ENCODE results near the gene LMAN2.
A peak's percentile ranks its signal among the peaks of the same experiment; 100 is the strongest.

LMAN2 gene

DNA sequence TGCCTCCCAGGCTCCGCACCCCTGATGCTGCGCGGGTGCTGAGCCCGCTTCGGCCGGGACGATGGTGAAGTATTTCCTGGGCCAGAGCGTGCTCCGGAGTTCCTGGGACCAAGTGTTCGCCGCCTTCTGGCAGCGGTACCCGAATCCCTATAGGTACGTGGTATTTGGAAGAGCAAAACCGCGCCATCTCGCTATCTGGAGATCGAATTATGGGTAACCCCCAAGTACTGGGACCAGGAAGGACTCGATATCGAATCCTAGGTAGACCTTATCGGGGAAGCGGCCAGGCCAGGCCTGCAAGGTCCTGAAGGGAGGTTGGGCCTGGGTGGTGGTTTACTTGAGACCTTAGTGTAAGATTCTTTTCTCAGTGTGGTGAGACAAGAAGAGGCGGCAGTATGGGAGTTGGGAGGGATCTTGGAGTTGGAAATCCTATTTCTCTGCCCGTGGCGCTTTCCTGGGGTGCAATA lies 47.5 kb downstream of the LMAN2 start:
- DNase-seq = no peak

DNA sequence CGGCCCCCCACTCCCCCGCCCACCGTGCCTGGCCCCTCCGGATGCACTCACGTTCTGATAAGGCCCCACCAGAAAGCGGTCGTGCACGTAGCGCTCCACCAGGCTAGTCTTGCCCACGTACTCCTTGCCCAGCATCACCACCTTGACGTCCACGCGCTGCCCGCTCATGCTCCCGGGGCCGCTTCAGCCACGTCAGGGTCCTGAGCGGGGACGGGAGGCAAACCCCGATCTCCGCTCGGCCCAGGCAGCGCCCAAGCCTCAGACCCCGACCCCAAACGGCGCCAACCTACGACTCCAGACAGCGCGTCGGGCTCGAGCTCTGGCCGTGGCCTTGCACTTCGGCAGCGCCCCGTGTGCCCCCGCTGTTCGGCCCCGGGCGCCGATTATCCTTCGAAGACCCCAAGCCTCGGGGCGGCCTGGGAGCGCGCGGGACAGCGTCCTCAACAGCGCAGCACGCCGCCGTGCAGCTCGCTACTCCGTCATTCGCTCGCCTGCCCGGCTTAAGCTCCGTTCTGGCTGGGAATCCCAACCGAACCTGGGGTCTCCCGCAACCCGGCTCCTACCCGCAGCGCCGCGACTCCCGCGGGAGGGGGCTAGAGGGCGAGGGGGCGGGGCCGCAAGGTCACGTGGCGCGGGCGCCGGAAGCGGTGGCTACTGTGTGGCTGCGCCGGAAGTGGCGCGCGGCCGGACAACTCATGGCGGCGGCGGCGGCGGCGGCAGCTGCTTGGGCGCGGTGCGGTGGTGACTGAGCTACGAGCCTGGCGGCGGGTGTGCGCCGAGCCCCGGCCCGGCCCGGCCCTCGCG lies 48.1 kb downstream of the LMAN2 start, which contains the start of the genes PRELID1 and RAB24:
Gene PRELID1 (plus strand): TSS at position 679 of the 804 bp plus-strand sequence. CDS start 187 bp downstream, outside the sequence.
Gene RAB24 (minus strand): TSS at position 599 of the 804 bp plus-strand sequence. CDS start 431 bp downstream, at position 168.
- peak; percentile 65 to 83 (median 74) for DNase-seq

DNA sequence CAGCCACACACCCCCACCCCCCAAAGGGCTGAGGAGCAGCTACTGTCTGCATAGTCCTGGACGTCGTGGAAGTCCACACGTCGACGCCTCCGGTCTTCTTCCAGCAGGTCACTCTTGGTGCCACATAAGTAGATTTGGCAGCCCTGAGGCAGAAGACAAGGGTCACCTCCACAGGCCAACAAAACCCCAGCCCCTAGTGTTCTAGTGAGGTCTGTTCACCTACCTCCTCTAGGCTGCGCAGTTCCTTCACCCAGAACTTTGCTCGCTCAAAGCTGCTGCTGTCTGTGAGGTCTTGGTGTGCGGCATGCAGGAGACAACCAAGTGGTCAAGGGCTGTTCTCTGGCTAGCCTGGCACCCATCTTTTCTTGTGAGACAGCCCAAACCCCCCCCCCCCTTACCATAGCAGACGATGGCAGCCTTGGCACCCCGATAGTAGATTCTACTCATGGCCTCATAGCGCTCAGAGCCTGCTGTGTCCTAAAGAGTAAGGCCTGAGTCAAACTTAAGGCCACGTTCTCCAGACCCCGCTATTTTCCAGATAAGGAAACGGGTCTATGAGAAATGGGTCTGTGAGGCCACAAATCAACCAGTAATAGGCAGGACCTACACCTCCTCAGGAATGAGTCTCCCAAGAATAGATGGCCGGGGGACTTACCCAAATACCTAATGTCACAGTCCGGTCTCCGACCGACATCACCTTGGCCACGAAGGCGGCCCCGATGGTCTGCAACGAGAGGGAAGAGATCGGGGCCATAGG lies 48.9 kb downstream of the LMAN2 start:
- no peak for DNase-seq

DNA sequence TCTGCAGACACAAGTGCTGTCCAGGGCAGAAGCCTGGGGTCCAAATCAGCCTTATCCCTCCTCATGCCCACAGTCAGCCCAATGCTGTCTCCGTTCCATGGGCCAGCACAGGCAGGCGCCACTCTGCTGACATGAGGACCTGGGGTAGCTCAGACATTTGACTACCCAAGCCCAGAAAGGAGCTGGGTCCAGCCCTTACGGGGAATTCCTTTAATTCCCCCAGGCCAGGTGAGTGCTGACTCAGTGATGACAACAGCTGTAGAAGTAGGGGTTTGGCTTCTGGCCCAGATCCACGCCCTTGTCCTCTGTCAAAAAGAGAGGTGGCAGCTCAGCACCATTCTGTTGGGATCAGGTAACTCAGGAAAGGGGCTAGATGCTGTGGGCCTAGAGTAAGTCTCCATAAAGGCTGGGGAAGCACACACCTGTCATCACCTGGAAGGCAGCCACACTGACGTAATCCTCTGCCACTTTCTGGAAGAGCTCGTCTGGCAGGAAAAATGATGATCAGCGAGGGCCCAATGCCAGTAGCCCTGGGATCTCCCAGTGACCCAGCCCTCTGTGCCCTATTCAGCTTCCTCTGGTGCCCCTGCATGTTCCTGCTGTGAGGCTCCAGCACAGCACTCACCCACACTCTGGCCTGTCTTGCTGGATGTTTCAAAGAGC lies 49.8 kb downstream of the LMAN2 start:
- DNase-seq = no peak

DNA sequence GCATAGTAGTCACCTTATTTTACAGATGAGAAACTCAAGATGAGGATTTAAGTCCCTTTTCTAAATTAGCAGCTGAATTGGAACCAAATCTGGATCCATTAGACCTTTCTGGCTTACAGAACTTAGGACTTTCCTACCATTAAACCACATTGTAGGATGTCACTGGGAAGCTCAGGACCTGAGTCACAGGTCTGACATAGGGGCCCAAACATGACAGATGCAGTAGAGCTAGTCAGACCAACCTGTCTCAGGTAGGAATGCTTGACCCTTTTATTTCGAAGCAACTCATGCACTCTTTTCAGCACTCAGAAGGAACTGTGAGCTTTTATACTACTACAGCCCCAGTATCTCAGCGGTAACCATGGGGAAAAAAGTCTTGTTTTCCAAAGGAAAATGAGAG lies 50.5 kb downstream of the LMAN2 start:
- no peak for DNase-seq

DNA sequence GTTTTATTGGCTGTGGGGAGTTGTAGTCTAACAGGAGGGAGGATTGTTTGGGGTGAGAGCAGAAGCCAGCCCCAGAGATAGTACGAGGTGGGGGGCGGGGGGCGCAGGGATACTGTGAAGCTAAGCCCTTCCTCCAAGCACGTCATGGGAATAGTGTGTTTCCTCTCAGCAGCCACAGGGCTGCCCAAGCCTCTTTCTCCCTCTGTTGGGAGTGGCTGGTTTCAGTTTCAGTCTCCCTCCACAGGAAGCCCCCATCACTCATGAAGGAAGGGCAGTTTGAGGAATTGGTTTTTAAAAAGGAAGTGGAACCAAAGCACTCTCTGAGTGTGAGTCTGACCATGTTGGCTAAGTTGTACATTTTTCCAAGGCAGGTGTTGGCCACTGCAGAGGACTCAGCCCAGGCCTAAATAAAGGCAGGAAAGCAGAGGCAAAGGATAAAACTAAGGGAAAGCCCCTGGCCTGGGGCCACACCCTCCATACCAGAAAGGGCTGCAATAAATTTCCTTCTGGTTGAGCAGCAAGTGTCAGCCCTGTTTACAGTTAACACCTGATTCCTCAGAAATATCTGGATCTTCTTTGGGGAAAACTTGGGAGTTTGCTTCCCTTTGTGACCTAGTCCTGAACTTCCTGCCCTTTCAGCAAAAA lies 51.1 kb downstream of the LMAN2 start:
- no peak for DNase-seq

DNA sequence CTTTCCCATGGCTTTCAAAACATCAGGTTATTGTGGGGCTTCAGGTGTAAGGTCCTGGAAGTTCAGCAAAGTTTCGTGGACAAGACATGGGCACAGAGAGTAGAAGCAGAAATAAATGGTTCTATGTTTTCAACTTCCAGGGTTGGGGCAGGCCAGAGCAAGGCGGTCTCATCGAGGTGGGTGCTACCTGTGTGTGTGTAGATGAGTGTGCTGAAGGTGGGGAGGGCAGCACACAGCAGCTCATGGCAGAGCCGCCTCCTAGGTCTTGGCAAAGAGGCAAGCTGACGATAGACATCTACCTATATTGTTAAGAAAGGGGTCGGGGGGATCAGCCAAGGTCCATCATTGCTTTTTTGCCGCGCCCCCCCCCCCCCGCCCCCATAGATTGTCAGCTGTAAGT lies 51.8 kb downstream of the LMAN2 start:
- no peak for DNase-seq

DNA sequence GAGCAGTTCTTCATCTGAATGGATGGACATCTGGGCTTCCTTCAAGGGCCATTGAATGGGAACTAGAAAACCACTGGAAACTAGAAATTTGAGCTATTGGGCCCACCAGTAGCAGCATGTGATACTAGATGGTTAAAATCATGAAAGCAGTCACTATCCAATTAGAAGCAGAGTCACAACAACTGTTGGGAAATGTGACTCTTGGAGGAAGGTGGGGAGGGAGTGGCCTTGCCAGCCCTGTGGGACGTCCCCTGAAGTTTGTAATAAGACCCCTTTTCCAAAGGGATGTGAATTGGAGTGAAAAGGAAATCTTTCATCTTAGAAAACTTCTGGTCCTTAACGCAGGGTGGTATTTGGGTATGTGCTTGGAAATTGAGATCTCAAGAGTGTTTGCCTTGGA lies 53.5 kb downstream of the LMAN2 start:
- DNase-seq = no peak

DNA sequence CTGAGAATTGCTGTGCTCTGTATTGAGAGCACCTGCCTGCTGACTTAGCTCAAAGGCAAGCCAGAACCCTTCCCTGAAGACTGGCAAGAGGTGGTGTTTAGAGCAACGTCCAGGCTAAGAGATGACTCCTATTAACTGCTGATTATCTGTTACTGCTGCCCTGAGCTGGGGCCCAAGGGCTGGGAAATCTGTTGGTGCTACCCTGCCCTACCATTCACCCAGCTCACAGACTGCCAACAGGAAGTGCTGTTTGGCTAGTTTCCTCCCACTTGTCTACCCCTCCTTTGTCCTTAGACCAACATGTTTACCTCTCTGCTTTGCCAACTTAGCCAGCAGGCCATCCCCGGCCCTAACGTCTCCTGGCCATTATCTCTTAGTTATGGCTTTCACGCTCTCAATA lies 54.9 kb downstream of the LMAN2 start:
- DNase-seq = no peak

DNA sequence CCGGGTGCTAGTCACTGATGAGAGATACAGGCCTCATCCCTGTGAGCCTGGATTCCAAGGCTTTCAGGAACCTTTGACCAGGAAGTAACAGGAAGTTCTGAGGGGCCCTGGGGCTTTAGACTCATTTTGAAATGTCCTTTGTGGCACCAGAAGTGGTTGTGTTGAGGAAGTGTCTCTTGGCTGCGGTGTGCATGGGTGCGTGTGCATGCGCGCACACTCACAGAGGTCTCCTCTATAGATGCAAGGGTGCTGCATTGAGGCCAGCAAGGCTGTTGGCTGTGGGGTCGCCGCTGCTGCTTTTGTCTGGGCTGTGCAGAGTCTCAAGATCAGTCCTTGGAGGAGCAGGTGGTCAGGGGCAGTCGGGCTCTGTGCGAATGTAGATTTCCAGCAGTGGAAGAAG lies 55.5 kb downstream of the LMAN2 start:
- no peak for DNase-seq

DNA sequence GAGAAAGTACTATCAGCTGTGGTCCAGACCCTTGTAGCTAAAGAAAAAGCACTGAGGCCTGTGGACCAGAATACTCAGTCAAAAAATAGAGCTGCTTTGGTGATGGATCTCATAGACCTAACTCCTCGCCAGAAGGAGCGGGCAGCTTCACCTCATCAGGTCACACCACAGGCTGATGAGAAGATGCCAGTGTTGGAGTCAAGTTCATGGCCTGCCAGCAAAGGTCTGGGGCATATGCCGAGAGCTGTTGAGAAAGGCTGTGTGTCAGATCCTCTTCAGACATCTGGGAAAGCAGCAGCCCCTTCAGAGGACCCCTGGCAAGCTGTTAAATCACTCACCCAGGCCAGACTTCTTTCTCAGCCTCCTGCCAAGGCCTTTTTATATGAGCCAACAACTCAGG lies 56.8 kb downstream of the LMAN2 start:
- DNase-seq = no peak

DNA sequence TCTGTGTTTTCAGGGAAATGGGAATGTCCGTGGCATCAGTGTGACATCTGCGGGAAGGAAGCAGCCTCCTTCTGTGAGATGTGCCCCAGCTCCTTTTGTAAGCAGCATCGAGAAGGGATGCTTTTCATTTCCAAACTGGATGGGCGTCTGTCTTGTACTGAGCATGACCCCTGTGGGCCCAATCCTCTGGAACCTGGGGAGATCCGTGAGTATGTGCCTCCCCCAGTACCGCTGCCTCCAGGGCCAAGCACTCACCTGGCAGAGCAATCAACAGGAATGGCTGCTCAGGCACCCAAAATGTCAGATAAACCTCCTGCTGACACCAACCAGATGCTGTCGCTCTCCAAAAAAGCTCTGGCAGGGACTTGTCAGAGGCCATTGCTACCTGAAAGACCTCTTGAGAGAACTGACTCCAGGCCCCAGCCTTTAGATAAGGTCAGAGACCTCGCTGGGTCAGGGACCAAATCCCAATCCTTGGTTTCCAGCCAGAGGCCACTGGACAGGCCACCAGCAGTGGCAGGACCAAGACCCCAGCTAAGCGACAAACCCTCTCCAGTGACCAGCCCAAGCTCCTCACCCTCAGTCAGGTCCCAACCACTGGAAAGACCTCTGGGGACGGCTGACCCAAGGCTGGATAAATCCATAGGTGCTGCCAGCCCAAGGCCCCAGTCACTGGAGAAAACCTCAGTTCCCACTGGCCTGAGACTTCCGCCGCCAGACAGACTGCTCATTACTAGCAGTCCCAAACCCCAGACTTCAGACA lies 57.5 kb downstream of the LMAN2 start:
- DNase-seq = no peak

DNA sequence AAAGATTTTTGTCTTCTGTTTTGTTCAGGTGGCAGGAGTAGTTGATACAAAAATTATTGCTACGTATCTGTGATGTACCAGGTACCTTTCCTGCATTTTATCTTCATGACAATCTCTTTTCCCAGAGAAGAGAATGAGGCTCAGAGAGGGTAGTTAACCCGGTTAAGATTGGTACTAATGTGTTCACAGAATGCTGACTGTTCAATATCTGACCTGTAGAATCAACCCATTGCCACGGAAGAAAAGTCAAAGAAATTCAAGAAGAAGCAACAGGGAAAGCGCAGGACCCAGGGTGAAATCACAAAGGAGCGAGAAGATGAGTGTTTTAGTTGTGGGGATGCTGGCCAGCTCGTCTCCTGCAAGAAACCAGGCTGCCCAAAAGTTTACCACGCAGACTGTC lies 59.7 kb downstream of the LMAN2 start:
- no peak for DNase-seq

DNA sequence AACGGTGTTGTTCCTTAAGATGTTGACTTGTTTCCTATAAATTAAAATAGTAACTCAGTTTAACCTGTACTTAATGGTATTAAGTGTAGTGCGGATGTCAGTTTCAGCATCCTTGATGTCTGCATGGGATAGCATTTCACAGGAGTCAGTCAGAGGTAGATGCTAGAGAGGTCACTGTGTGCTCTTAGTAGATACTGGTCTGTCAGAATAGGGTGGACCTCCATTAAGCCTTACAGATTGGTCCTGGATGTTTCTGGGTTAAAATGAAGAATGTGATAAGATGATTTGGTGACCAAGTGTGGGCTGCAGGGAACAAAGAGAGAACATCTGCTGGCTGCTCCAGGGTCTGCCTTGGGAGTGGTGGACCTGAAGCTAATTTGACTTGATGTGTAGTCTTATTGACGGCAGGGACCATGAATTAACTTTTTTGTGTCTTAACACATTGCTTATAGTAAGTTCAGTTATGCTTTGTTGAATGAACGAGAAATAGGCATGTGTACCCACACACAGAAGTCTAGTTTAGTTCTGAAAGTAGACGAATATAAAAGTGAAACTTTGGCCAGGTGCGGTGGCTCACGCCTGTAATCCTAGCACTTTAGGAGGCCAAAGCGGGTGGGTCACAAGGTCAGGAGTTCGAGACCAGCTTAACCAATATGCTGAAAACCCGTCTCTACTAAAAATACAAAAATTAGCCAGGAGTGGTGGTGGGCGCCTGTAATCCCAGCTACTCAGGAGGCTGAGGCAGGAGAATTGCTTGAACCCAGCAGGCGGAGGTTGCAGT lies 60.5 kb downstream of the LMAN2 start:
- no peak for DNase-seq

DNA sequence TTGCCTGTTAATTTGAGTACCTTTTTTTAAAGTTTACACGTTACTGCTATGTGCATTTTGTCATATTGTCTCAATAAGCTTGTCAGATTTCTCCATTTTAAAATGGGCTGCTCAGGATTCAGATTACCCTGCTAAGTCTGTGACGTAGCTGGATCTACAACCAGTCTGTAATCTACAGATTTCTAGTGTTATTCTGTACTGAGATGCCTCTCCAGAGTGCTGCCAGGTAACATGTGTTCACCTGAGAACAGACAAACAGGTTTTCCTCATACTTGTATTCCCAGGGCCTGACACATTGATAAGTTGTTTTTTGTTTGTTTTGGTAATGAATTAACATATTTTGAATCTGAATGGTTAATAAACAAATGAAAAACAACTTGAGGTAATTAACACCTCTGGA lies 63.3 kb downstream of the LMAN2 start:
- DNase-seq = no peak
